Embryonic facial prominence (tissue), 1 donor: ENCODE data around the gene PJVK.
A peak's percentile ranks its signal among the peaks of the same experiment; 100 is the strongest.

Experiments used
- DNase-seq: peaks from one replicate; pipeline ENCODE4 v3.0.0-alpha.2; 2016; ENCODE audit errors: extremely low spot score

PJVK gene

GRCh38 chr2:178480227-178481181, 29.3 kb downstream of the PJVK start, which contains the start of gene PLEKHA3:
Gene PLEKHA3, plus strand, starts transcription at chr2:178480457. Its CDS starts 413 bp downstream, at chr2:178480870.
- DNase-seq = peak; percentile 51

- DNase-seq = no peak
Measured at GRCh38 chr2:178482437-178482836, 31.3 kb downstream of the PJVK start.

GRCh38 chr2:178484245-178485041, 33.3 kb downstream of the PJVK start:
- no peak for DNase-seq

- no peak for DNase-seq
Measured at GRCh38 chr2:178485356-178485755, 34.2 kb downstream of the PJVK start.

- DNase-seq = no peak
Measured at GRCh38 chr2:178491612-178492011, 40.4 kb downstream of the PJVK start.

GRCh38 chr2:178496049-178496448, 44.9 kb downstream of the PJVK start:
- DNase-seq = no peak

- no peak for DNase-seq
Measured at GRCh38 chr2:178498137-178498536, 47.0 kb downstream of the PJVK start.

GRCh38 chr2:178499640-178500039, 48.5 kb downstream of the PJVK start:
- DNase-seq = no peak

GRCh38 chr2:178502751-178503150, 51.6 kb downstream of the PJVK start:
- no peak for DNase-seq

GRCh38 chr2:178506101-178506500, 54.9 kb downstream of the PJVK start:
- no peak for DNase-seq

GRCh38 chr2:178506524-178506923, 55.3 kb downstream of the PJVK start:
- no peak for DNase-seq

GRCh38 chr2:178506949-178507348, 55.8 kb downstream of the PJVK start:
- DNase-seq = no peak

- no peak for DNase-seq
Measured at GRCh38 chr2:178508646-178509045, 57.5 kb downstream of the PJVK start.

GRCh38 chr2:178510384-178510783, 59.2 kb downstream of the PJVK start:
- no peak for DNase-seq
